ENCODE data around the gene RACGAP1.

The RACGAP1 gene

GRCh38 chr12:49953151-49953550 lies 72.1 kb downstream of the RACGAP1 start:
- no peak for TF ChIP-seq CTCF (conservative IDR thresholded peaks at IDR 0.05)
- no peak overlapping the region; the same call in 1 of the 2 replicates for H3K27ac ChIP-seq

GRCh38 chr12:49952391-49953055 lies 72.8 kb downstream of the RACGAP1 start:
- H3K27ac ChIP-seq, result no peak overlapping the region; the same call in 1 of the 2 replicates
- no peak for TF ChIP-seq CTCF (conservative IDR thresholded peaks at IDR 0.05)

- no peak overlapping the region; the same call in 1 of the 2 replicates for H3K27ac ChIP-seq
- TF ChIP-seq CTCF (conservative IDR thresholded peaks at IDR 0.05), result no peak
Observed at GRCh38 chr12:49951411-49952240, 73.7 kb downstream of the RACGAP1 start.

GRCh38 chr12:49950273-49951251 lies 74.7 kb downstream of the RACGAP1 start, which contains the start of gene AQP2:
AQP2 (plus strand) TSS chr12:49950737; CDS start chr12:49950831, 94 bp downstream.
- H3K27ac ChIP-seq, result no peak within 1 kb of the TSS
- TF ChIP-seq CTCF (conservative IDR thresholded peaks at IDR 0.05), result no peak

- TF ChIP-seq CTCF (conservative IDR thresholded peaks at IDR 0.05), result no peak
- H3K27ac ChIP-seq, result no peak overlapping the region
Observed at GRCh38 chr12:49949866-49950265, 75.4 kb downstream of the RACGAP1 start.

GRCh38 chr12:49948866-49949845 lies 76.1 kb downstream of the RACGAP1 start:
- TF ChIP-seq CTCF (conservative IDR thresholded peaks at IDR 0.05), result no peak

More at GRCh38 chr12:49948866-49949845, 76.1 kb downstream of the RACGAP1 start:
- no peak overlapping the region for H3K27ac ChIP-seq
